ENCODE results near the gene TRPV3. TPM values are rescaled to one million over a fixed set of nuclear protein-coding genes. Genes with fewer than 3 reads are reported as not detected.

TRPV3 gene
- total RNA-seq, 1 experiment from 2014 or later = 0.38 TPM

DNA sequence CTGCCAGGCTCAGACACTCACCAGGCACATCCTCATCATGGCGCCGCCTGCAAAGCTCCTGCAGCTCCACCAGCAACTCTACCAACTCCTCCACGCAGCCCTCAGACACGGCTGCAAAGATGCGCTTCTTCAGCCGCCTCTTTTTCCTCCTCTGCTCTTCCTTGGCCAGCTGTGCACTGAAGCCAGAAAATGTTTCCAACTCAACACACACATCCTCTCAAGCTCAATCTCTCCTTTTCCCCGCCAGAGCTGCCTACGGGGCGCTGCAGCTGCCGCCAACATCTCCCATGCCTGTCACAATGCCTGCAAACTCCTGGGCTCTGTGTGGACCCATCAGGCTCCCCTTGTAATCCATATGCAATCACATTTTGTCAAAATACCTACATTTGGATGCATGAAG lies 14.2 kb downstream of the TRPV3 start:
- H3K9me3 Mint-ChIP-seq (ENCODE audit: low read depth, unreplicated experiment) = no peaks in the 10 kb centered on the region
- CTCF ChIA-PET = no interaction called here
- no peak overlapping the region for H3K27ac Mint-ChIP-seq (ENCODE audit: unreplicated experiment)
- TF ChIP-seq CTCF (IDR thresholded peaks at IDR 0.05; ENCODE audit: unreplicated experiment) = no peak
- DNase-seq = no peak
- no peaks in the 10 kb centered on the region for H3K36me3 Mint-ChIP-seq (ENCODE audit: insufficient read depth, unreplicated experiment)
- no peaks in the 10 kb centered on the region for H3K4me1 Mint-ChIP-seq (ENCODE audit: low read depth, unreplicated experiment)
- H3K27me3 Mint-ChIP-seq (ENCODE audit: unreplicated experiment) = no peaks in the 10 kb centered on the region
- intact Hi-C loops (cut with micrococcal nuclease; ENCODE audit: unreplicated experiment) = no loop called here
- H3K4me3 Mint-ChIP-seq (ENCODE audit: low read depth, unreplicated experiment) = no peak overlapping the region
- no TSS peak for BruUV-seq (replicated peaks)

DNA sequence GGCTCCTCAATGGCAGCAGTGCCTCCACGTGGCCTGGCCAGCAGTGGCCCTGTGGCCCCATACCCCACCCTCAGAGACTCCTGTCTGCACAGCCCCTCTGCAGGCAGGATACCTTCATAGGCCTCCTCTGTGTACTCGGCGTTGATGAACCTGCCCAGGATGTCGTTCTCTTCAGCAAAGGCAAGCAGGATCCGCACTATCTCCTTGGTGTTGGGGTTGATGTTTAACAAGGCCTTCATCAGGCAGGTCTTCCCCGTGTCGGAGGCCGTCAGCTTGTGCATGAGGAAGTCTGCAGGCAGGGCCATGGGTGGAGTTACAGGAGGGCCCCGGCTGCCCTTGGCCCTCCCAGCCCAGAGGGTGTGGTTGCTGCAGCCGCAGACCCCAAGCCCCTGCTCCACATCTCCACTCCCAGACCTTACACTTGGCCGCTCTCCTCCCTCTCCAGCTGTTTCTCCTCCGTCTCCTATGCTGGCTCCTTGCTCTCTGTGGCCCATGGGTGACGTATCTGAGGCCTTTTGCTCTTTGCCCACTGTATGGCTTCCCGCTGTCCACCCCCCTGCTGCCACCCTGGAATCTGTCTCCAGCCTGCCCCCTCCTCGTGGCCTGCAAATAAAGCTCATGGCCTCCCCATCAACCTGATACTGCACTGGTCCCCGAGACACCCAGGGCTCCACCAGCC lies 15.1 kb downstream of the TRPV3 start:
- H3K27me3 Mint-ChIP-seq (ENCODE audit: unreplicated experiment) = no peaks in the 10 kb centered on the region
- no peaks in the 10 kb centered on the region for H3K36me3 Mint-ChIP-seq (ENCODE audit: insufficient read depth, unreplicated experiment)
- DNase-seq = no peak
- H3K9me3 Mint-ChIP-seq (ENCODE audit: low read depth, unreplicated experiment) = no peaks in the 10 kb centered on the region
- intact Hi-C loops (cut with micrococcal nuclease; ENCODE audit: unreplicated experiment) = no loop called here
- BruUV-seq (replicated peaks) = no TSS peak
- TF ChIP-seq CTCF (IDR thresholded peaks at IDR 0.05; ENCODE audit: unreplicated experiment) = no peak
- CTCF ChIA-PET = no interaction called here
- no peak overlapping the region for H3K27ac Mint-ChIP-seq (ENCODE audit: unreplicated experiment)
- no peak overlapping the region for H3K4me3 Mint-ChIP-seq (ENCODE audit: low read depth, unreplicated experiment)
- no peaks in the 10 kb centered on the region for H3K4me1 Mint-ChIP-seq (ENCODE audit: low read depth, unreplicated experiment)

DNA sequence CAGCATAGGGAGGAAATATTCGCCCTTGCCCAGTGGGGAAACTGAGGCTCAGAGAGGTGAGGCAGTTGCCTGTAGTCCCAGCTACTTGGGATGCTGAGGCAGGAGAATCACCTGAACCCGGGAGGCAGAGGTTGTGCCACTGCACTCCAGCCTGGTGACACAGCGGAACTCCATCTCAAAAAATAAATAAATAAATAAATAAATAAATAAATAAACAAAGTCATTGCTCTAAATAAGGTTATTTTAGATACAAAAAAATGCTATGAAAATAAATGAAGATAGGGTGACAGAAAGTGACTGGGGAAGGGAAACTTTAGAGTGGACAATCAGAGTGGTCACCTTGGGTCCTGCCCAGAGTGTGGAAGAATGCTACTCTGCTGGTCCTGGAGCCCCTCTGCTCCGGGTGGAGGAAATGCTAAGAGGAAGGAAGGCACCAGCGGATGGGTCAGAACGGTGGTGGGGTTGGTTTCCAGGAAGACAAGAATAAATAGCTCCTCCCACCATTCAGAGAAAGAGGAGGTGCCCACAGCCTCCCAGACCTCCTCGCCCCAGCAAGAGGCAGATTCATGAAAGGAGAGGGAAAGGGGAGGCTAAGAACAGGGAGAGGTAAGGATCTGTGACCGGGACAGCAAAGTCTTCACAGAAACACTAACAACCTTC lies 17.6 kb downstream of the TRPV3 start:
- H3K36me3 Mint-ChIP-seq (ENCODE audit: insufficient read depth, unreplicated experiment) = no peaks in the 10 kb centered on the region
- no peak for TF ChIP-seq CTCF (IDR thresholded peaks at IDR 0.05; ENCODE audit: unreplicated experiment)
- CTCF ChIA-PET = no interaction called here
- H3K27ac Mint-ChIP-seq (ENCODE audit: unreplicated experiment) = no peak overlapping the region
- no peak overlapping the region for H3K4me3 Mint-ChIP-seq (ENCODE audit: low read depth, unreplicated experiment)
- no peaks in the 10 kb centered on the region for H3K27me3 Mint-ChIP-seq (ENCODE audit: unreplicated experiment)
- BruUV-seq (replicated peaks) = no TSS peak
- no peak for DNase-seq
- intact Hi-C loops (cut with micrococcal nuclease; ENCODE audit: unreplicated experiment) = no loop called here
- H3K9me3 Mint-ChIP-seq (ENCODE audit: low read depth, unreplicated experiment) = no peaks in the 10 kb centered on the region
- no peaks in the 10 kb centered on the region for H3K4me1 Mint-ChIP-seq (ENCODE audit: low read depth, unreplicated experiment)

DNA sequence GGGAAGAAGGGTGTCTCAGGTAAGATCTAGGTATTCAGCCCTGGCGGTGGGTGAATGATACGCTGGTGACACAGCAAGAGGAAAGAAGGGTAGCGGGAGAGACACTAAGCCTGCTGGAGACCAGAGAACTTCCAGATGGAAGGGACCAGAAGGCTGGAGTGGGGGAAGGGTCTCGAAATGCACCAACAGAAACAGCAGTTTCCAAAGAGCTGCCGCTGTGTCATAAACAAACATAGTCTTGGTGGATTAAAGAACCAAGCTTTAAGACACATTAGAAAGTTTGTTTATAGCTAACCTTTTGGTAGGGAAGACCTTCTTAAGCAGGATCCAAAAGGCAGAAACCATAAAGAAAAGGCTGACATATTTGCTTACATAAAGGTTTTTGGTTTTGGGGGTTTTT lies 20.9 kb downstream of the TRPV3 start:
- DNase-seq = no peak
- Mint-ChIP-seq H3K4me3 (ENCODE audit: low read depth, unreplicated experiment) (no peak overlapping the region), H3K27ac (ENCODE audit: unreplicated experiment) (no peak overlapping the region), H3K4me1 (ENCODE audit: low read depth, unreplicated experiment) (no peaks in the 10 kb centered on the region), H3K36me3 (ENCODE audit: insufficient read depth, unreplicated experiment) (no peaks in the 10 kb centered on the region), H3K27me3 (ENCODE audit: unreplicated experiment) (no peaks in the 10 kb centered on the region), H3K9me3 (ENCODE audit: low read depth, unreplicated experiment) (no peaks in the 10 kb centered on the region)
- TF ChIP-seq CTCF (IDR thresholded peaks at IDR 0.05; ENCODE audit: unreplicated experiment) = no peak
- CTCF ChIA-PET = no interaction called here
- BruUV-seq (replicated peaks) = no TSS peak
- intact Hi-C loops (cut with micrococcal nuclease; ENCODE audit: unreplicated experiment) = no loop called here

All from Calu3 (cell line).